Transverse colon (tissue), 3 donors: ENCODE results near the gene EGLN2.
A peak's percentile ranks its signal among the peaks of the same experiment; 100 is the strongest.

ENCODE experiments used
- CTCF ChIP-seq, 5 experiments: fragments of 200-600 bp in 3 of 5; fragments of 450-650 bp in 2 of 5; sonication (generic) in 3 of 5; IDR thresholded peaks; 1 replicate in 2 of 5; 2 replicates in 3 of 5; pipeline ENCODE4 v1.5.1; 2016 to 2017; ENCODE audit warnings: antibody characterized with exemption in 5 of 5, inconsistent platforms in 3 of 5, mild to moderate bottlenecking in 2 of 5, moderate library complexity in 1 of 5
- POLR2A ChIP-seq: fragments of 450-650 bp; IDR thresholded peaks from one replicate; pipeline ENCODE4 v1.6.1; 2016; ENCODE audit warnings: antibody characterized with exemption, mild to moderate bottlenecking, moderate library complexity

- TF ChIP-seq POLR2A (no peak), CTCF (IDR thresholded peaks at IDR 0.05) (peak in 2 of 5 experiments; percentile 30 to 42)
Observed at GRCh38 chr19:40807147-40808020, 8.4 kb downstream of the EGLN2 start.
